Activated CD4-positive, alpha-beta T cell treated with anti-CD3 and anti-CD28 coated beads, Interleukin-2, amount 50 U/mL, for 24 hours (primary cell): ENCODE data around the gene PTPA.
"Not testable (repeated sequence)": the region's sequence is repeated elsewhere in the genome, so short reads cannot be mapped to it uniquely, and the experiment has no call there.

Experiments
- DNase-seq, 2 donors: peaks; one replicate each; pipeline ENCODE4 v3.0.0-alpha.2; 2020; ENCODE audit warnings: low read depth in 1 of 2, low spot score in 1 of 2

Gene PTPA

GRCh38 chr9:129197045-129197444 lies 85.8 kb downstream of the PTPA start:
- not testable (repeated sequence) for DNase-seq

DNA sequence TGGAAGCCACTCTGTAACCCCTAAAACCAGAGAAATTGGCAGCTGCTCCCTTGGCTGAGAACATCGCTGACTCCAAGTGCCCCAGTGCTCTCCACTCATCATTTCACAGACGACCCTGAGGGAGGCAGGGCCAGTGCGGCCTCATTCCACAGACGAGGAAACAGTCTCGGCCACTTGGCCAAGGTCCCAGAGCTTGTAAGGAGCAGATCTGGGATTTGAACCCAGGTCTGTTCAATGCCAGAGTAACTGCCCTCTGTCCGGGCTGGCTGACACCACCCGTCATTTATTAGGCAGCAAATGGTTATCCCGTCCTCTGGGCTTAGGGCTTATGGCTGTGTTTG lies 86.7 kb downstream of the PTPA start:
- DNase-seq, result no peak
